ENCODE measurements around the gene TWNK.

The TWNK gene

DNA sequence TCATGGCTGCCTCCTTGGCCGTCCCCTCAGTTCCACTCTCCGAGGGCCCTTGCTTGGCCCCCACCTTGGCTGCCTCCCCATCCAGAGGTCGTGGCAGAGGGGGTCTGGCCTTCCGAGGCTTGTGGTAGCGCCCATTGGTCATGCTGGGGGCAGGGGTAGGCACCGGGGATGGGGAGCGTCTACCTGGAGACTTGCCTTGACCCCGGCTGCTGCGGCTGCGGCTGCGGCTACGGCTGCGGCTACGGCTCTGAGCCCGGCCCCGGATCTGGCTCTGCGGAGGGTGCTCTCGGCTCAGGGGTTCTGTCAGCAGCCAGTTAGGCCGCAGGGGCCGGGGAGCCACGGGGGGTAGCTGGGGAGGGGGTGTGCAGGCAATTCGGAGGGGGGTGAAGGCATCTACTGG lies 23.0 kb downstream of the TWNK start:
- Histone ChIP-seq H3K9me3 (ENCODE audit: control insufficient read depth, low read length) (no peaks in the 10 kb centered on the region), H3K27me3 (replicated peaks; ENCODE audit: control insufficient read depth, insufficient read depth, low read length, poor library complexity, severe bottlenecking) (no peaks in the 10 kb centered on the region), H3K27ac (ENCODE audit: insufficient read depth, low read length, poor library complexity, severe bottlenecking) (no peak overlapping the region), H3K36me3 (ENCODE audit: control insufficient read depth, insufficient read depth, low read length) (peaks cover 3% of the 10 kb centered on the region), H3K4me3 (ENCODE audit: insufficient read depth, low read depth, low read length, poor library complexity, severe bottlenecking) (no peak overlapping the region), H3K4me1 (ENCODE audit: control insufficient read depth, insufficient read depth, low read length, poor library complexity, severe bottlenecking) (no peaks in the 10 kb centered on the region)
- DNase-seq: no peak

DNA sequence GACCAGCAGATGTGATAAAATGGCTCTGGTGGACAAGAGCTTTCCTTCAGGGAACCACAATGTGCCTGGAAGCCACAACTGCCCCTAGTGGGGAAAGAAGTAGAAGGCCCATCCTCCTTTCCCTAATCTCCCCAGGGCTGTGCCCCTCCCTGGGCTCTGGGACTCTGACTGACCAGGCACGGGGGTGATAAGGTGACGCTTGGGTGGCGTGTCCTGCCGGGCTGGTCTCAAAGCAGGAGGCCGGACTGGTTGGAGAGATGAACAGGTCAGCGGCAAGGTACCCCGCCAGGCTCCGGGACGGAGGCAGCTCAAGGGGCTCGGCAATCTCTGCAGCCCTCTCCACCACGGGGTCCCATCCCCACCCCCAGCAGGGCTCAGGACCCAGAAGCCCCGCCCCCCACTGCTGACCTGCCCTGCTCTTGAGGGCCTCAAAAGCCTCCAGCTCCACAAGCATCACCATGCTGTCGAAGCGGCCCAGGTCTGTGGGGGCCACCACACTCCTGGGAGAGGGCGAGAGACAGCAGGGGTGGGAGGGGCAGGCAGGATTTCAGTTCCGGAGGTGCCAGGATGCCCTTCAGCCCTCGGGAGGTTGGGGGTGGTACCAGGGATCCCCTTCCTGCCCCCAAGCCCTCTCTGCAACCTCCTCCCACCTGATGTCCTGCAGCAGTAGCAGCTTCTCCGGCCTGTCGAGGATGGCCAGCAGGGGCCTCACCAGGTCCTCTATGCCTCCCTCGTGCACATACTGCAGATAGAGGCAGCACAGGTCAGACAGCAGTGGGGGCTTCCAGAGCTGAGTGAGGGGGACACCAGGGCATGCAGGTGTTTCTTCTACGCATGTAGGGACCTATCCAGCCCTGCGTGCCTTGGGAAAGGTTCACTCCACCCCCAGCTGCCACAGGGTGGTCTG lies 24.4 kb downstream of the TWNK start:
- no peaks in the 10 kb centered on the region for H3K36me3 ChIP-seq (ENCODE audit: control insufficient read depth, insufficient read depth, low read length)
- H3K4me1 ChIP-seq (ENCODE audit: control insufficient read depth, insufficient read depth, low read length, poor library complexity, severe bottlenecking): no peaks in the 10 kb centered on the region
- H3K4me3 ChIP-seq (ENCODE audit: insufficient read depth, low read depth, low read length, poor library complexity, severe bottlenecking): no peak overlapping the region
- no peaks in the 10 kb centered on the region for H3K9me3 ChIP-seq (ENCODE audit: control insufficient read depth, low read length)
- H3K27me3 ChIP-seq (replicated peaks; ENCODE audit: control insufficient read depth, insufficient read depth, low read length, poor library complexity, severe bottlenecking): peaks cover 2% of the 10 kb centered on the region
- DNase-seq: no peak
- no peak overlapping the region for H3K27ac ChIP-seq (ENCODE audit: insufficient read depth, low read length, poor library complexity, severe bottlenecking)

DNA sequence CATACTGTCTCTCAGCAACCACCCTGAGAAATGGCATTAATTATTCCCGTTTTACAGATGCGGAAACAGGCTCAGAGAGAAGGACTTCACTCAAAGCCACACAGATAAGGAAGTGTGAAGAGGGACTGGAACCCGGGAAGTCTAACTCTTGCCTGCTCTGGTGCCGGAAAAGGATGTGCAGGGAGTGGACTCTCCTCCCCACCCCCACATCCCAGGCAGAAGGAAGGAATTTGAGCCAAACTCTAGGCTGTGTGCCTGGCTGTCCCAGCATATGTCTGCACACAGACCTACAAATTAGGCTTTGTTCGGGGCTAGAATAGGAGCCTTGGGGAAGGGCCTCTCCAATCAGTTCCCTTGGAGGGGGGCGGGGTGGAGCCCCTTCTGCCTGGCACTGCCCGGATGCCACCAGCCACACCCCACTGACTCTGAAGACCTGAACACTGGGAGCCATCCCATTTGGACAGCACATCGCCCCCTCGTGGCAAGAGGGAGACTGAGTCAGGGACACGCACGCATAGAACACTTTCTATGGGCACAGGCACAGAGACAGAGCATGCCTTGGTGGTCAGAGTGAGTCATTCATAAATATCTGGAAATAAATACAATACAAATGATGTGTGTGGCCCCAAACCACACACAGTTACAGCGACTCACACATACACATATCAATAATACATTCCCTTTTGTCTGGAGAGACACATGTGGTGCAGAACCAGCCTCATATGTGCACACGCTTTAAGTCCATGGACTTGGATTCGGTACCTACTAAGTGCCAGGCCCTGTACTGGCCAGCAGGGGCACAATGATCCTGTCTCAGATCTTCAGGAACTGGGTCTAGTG lies 25.4 kb downstream of the TWNK start:
- peaks cover 2% of the 10 kb centered on the region for H3K27me3 ChIP-seq (replicated peaks; ENCODE audit: control insufficient read depth, insufficient read depth, low read length, poor library complexity, severe bottlenecking)
- no peaks in the 10 kb centered on the region for H3K9me3 ChIP-seq (ENCODE audit: control insufficient read depth, low read length)
- no peak overlapping the region for H3K27ac ChIP-seq (ENCODE audit: insufficient read depth, low read length, poor library complexity, severe bottlenecking)
- H3K4me3 ChIP-seq (ENCODE audit: insufficient read depth, low read depth, low read length, poor library complexity, severe bottlenecking): no peak overlapping the region
- H3K4me1 ChIP-seq (ENCODE audit: control insufficient read depth, insufficient read depth, low read length, poor library complexity, severe bottlenecking): no peaks in the 10 kb centered on the region
- H3K36me3 ChIP-seq (ENCODE audit: control insufficient read depth, insufficient read depth, low read length): no peaks in the 10 kb centered on the region
- peak; percentile 48 to 62 (median 49) for DNase-seq

DNA sequence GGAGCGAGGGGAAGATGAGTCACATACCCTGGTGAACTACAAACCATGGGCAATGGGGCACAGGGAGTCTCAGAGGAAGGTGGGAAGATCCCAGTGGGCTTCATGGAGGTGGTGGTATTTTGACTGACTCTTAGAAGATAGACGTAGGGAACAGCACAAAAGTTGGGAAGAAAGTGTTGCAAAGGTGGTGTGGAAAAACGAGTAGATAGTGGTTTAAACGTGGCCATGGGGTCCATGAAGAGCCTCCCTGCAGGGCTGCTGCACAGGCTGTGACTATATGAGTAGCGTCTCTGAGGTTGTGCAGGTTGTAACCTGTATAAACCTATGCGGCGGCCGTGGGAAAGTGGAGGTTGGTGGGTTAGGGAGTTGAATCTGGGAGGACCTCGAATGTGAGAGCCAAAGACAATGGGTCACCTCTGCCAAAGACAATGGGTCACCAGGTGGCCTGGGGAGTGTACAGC lies 26.1 kb downstream of the TWNK start:
- H3K36me3 ChIP-seq (ENCODE audit: control insufficient read depth, insufficient read depth, low read length): no peaks in the 10 kb centered on the region
- no peak overlapping the region for H3K4me3 ChIP-seq (ENCODE audit: insufficient read depth, low read depth, low read length, poor library complexity, severe bottlenecking)
- peaks cover 2% of the 10 kb centered on the region for H3K27me3 ChIP-seq (replicated peaks; ENCODE audit: control insufficient read depth, insufficient read depth, low read length, poor library complexity, severe bottlenecking)
- DNase-seq: no peak
- H3K27ac ChIP-seq (ENCODE audit: insufficient read depth, low read length, poor library complexity, severe bottlenecking): no peak overlapping the region
- no peaks in the 10 kb centered on the region for H3K4me1 ChIP-seq (ENCODE audit: control insufficient read depth, insufficient read depth, low read length, poor library complexity, severe bottlenecking)
- no peaks in the 10 kb centered on the region for H3K9me3 ChIP-seq (ENCODE audit: control insufficient read depth, low read length)

DNA sequence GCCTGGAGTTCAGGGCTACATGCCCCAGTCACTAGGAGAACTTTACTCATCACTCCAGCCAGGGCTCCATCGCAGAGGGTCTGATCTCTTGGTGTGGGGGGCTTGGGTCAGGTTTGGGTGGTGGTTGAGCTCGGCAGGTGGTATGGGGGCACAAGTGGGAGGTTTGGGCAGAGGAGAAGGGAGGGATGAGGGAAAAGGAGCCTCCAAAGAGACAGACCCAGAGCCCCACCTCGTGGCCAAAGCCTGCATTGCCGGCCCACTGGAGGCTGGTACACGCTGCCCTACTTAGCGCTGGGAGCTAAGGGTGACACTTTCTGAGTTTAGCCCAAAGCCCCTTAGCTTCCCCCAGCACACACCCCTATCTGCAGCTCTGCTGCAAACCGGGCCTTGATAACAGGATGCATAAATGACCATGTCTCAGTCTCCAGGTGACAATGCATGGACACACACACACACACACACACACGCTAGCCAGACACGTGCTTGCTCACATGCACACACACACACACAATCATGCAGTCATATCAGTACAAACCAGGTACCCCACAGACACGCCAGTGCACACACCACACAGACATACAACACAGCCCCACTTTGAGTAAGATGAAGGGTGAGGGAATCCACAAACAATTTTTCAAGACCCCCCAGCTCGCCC lies 27.0 kb downstream of the TWNK start:
- Histone ChIP-seq H3K4me3 (ENCODE audit: insufficient read depth, low read depth, low read length, poor library complexity, severe bottlenecking) (no peak overlapping the region), H3K36me3 (ENCODE audit: control insufficient read depth, insufficient read depth, low read length) (no peaks in the 10 kb centered on the region), H3K4me1 (ENCODE audit: control insufficient read depth, insufficient read depth, low read length, poor library complexity, severe bottlenecking) (peaks cover 3% of the 10 kb centered on the region), H3K27me3 (replicated peaks; ENCODE audit: control insufficient read depth, insufficient read depth, low read length, poor library complexity, severe bottlenecking) (peaks cover 2% of the 10 kb centered on the region), H3K27ac (ENCODE audit: insufficient read depth, low read length, poor library complexity, severe bottlenecking) (no peak overlapping the region), H3K9me3 (ENCODE audit: control insufficient read depth, low read length) (no peaks in the 10 kb centered on the region)
- peak; percentile 50 to 63 (median 54) for DNase-seq

DNA sequence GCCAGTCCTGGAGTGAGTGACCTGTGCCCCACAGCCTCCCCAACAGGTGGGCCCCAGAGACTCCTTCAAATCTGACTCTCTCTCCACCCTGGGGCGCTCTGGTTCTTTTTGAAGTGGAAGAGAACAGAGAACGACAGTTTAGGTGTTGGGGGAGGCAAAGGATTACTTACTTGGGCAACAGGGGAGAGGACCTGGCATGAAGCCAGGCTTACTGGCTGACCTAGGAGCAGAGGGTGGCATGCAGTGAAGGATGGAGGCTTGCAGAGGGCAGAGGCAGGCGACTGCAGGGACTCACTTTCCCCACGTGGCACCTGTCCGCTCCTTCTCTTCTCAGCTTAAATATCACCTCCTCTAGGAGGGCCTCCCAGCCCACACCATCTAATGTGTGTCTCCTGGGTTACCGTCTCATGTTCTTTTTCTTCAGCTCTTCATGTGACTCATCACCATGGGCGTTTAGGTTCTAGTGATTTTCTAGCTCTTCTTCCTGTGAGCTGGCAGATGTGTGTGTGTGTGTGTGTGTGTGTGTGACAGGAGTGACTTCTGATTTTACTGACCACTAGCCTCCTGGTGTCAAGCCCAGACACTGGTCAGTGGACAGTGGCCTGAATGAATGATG lies 27.7 kb downstream of the TWNK start:
- DNase-seq: no peak
- Histone ChIP-seq H3K4me3 (ENCODE audit: insufficient read depth, low read depth, low read length, poor library complexity, severe bottlenecking) (no peak overlapping the region), H3K27me3 (replicated peaks; ENCODE audit: control insufficient read depth, insufficient read depth, low read length, poor library complexity, severe bottlenecking) (peaks cover 2% of the 10 kb centered on the region), H3K4me1 (ENCODE audit: control insufficient read depth, insufficient read depth, low read length, poor library complexity, severe bottlenecking) (peaks cover 3% of the 10 kb centered on the region), H3K27ac (ENCODE audit: insufficient read depth, low read length, poor library complexity, severe bottlenecking) (no peak overlapping the region), H3K9me3 (ENCODE audit: control insufficient read depth, low read length) (no peaks in the 10 kb centered on the region), H3K36me3 (ENCODE audit: control insufficient read depth, insufficient read depth, low read length) (no peaks in the 10 kb centered on the region)

DNA sequence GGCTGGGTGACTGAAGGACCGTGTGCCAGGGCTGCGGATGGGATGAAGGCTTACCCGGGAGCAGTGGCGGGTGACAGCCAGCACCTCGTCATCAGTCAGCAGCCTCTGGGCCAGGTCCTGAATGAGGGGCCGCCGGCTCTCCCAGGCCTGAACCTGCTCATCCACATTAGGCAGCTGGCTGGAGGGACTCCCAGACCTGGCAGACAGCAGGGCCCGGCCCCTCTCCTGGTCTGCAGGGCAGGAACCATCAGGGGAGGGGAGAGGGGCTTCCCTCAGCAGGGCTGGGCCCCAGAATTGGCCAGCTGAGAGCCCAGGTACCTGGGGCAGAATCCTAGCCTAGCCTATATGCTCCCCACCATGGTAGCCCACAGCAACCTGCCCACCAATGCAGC lies 28.2 kb downstream of the TWNK start:
- DNase-seq: no peak
- peaks cover 2% of the 10 kb centered on the region for H3K27me3 ChIP-seq (replicated peaks; ENCODE audit: control insufficient read depth, insufficient read depth, low read length, poor library complexity, severe bottlenecking)
- H3K4me1 ChIP-seq (ENCODE audit: control insufficient read depth, insufficient read depth, low read length, poor library complexity, severe bottlenecking): peaks cover 3% of the 10 kb centered on the region
- no peaks in the 10 kb centered on the region for H3K9me3 ChIP-seq (ENCODE audit: control insufficient read depth, low read length)
- H3K27ac ChIP-seq (ENCODE audit: insufficient read depth, low read length, poor library complexity, severe bottlenecking): no peak overlapping the region
- no peaks in the 10 kb centered on the region for H3K36me3 ChIP-seq (ENCODE audit: control insufficient read depth, insufficient read depth, low read length)
- H3K4me3 ChIP-seq (ENCODE audit: insufficient read depth, low read depth, low read length, poor library complexity, severe bottlenecking): no peak overlapping the region

DNA sequence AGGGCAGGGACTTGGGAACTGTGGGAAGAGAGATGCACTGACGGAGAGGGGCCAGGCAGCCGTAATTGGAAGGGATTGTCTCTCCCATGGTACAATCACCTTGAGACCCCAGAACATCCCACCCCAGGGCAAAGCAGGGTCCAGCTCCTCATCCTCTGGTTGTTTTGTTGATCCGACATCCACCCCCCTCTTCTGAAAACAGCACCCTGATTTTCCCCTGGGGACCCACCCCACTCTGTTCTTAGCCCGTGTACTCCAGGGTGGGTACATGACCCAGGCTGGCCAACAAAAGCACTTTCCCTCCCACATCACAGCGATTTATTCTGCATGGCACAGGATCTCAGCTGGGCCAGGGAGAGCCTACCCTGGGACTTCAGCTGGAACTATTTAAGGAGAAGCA lies 29.5 kb downstream of the TWNK start:
- peaks cover 2% of the 10 kb centered on the region for H3K27me3 ChIP-seq (replicated peaks; ENCODE audit: control insufficient read depth, insufficient read depth, low read length, poor library complexity, severe bottlenecking)
- H3K27ac ChIP-seq (ENCODE audit: insufficient read depth, low read length, poor library complexity, severe bottlenecking): no peak overlapping the region
- no peaks in the 10 kb centered on the region for H3K36me3 ChIP-seq (ENCODE audit: control insufficient read depth, insufficient read depth, low read length)
- H3K4me1 ChIP-seq (ENCODE audit: control insufficient read depth, insufficient read depth, low read length, poor library complexity, severe bottlenecking): peaks cover 3% of the 10 kb centered on the region
- DNase-seq: no peak
- H3K4me3 ChIP-seq (ENCODE audit: insufficient read depth, low read depth, low read length, poor library complexity, severe bottlenecking): no peak overlapping the region
- H3K9me3 ChIP-seq (ENCODE audit: control insufficient read depth, low read length): no peaks in the 10 kb centered on the region

DNA sequence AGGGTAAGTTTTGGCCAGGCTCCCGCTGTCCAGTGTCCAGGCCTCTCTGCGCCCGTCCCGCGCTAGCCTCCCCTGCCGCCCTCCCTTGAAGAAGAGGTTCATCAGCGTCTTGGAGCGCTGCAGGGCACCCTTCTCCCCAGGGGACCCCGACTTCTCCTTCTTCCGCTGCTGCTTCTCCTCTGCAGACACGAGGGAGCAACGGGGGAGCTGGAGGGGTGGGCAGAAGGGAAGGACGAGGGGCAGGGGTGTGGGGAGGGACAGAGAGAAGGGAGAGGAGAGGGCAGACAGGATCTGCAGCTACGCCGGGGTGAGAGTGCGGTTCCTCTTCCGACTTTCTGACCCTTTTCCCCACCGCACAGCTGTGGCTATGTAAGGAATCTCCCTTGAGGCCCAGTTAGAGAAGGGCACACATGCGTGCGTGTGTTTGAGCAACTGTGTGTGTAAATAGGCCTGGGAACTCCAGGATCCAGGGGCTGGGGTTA lies 30.8 kb downstream of the TWNK start:
- peaks cover 2% of the 10 kb centered on the region for H3K27me3 ChIP-seq (replicated peaks; ENCODE audit: control insufficient read depth, insufficient read depth, low read length, poor library complexity, severe bottlenecking)
- no peak overlapping the region for H3K4me3 ChIP-seq (ENCODE audit: insufficient read depth, low read depth, low read length, poor library complexity, severe bottlenecking)
- H3K36me3 ChIP-seq (ENCODE audit: control insufficient read depth, insufficient read depth, low read length): no peaks in the 10 kb centered on the region
- DNase-seq: no peak
- H3K9me3 ChIP-seq (ENCODE audit: control insufficient read depth, low read length): no peaks in the 10 kb centered on the region
- peaks cover 3% of the 10 kb centered on the region for H3K4me1 ChIP-seq (ENCODE audit: control insufficient read depth, insufficient read depth, low read length, poor library complexity, severe bottlenecking)
- no peak overlapping the region for H3K27ac ChIP-seq (ENCODE audit: insufficient read depth, low read length, poor library complexity, severe bottlenecking)
